ENCODE measurements around the gene IL18BP.

GRCh38 chr11:72008728-72009127 lies 10.0 kb downstream of the IL18BP start:
- TF ChIP-seq EZH2 (IDR thresholded peaks at IDR 0.05; ENCODE audit: low read length, missing control alignments): no peak
- TF ChIP-seq, protein P1, sequence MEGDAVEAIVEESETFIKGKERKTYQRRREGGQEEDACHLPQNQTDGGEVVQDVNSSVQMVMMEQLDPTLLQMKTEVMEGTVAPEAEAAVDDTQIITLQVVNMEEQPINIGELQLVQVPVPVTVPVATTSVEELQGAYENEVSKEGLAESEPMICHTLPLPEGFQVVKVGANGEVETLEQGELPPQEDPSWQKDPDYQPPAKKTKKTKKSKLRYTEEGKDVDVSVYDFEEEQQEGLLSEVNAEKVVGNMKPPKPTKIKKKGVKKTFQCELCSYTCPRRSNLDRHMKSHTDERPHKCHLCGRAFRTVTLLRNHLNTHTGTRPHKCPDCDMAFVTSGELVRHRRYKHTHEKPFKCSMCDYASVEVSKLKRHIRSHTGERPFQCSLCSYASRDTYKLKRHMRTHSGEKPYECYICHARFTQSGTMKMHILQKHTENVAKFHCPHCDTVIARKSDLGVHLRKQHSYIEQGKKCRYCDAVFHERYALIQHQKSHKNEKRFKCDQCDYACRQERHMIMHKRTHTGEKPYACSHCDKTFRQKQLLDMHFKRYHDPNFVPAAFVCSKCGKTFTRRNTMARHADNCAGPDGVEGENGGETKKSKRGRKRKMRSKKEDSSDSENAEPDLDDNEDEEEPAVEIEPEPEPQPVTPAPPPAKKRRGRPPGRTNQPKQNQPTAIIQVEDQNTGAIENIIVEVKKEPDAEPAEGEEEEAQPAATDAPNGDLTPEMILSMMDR (conservative IDR thresholded peaks at IDR 0.05 in 1 of 2, IDR thresholded peaks at IDR 0.05 in 1 of 2; ENCODE audit: low read depth in 1 of 2, low read length in 2 of 2): no peak
